Thoracic aorta (tissue), 2 donors: ENCODE results near the gene CEP128. TPM values are rescaled to one million over a fixed set of nuclear protein-coding genes. Genes with fewer than 3 reads are reported as not detected.

Source experiments
- ATAC-seq: fragments of 150-250 bp; one replicate; pipeline ENCODE4 v1.8.0; 2017; ENCODE audit warnings: low read depth; ENCODE audit not compliant: insufficient number of reproducible peaks, low FRiP score
- DNase-seq: peaks from one replicate; pipeline ENCODE4 v3.0.0-alpha.2; 2020; ENCODE audit warnings: low spot score
- H3K27ac ChIP-seq, 2 donors: fragments of 200-600 bp; sonication (generic); 1 replicate in 1 of 2; 2 replicates in 1 of 2; pipeline ENCODE4 v1.5.1; 2016; ENCODE audit warnings: mild to moderate bottlenecking in 2 of 2, moderate library complexity in 2 of 2
- H3K27me3 ChIP-seq: fragments of 200-600 bp; sonication (generic); replicated peaks from 2 replicates; pipeline ENCODE4 v1.6.0; 2016; ENCODE audit warnings: mild to moderate bottlenecking; ENCODE audit not compliant: insufficient read depth
- H3K36me3 ChIP-seq: fragments of 200-600 bp; sonication (generic); one replicate; pipeline ENCODE4 v1.5.1; 2016
- H3K4me1 ChIP-seq, 2 donors: fragments of 200-600 bp; sonication (generic); 1 replicate in 1 of 2; 2 replicates in 1 of 2; pipeline versions ENCODE4 v1.5.1 to v1.6.0; 2016; ENCODE audit warnings: low read depth in 2 of 2, mild to moderate bottlenecking in 1 of 2; ENCODE audit not compliant: control insufficient read depth in 1 of 2
- H3K4me3 ChIP-seq: fragments of 200-600 bp; sonication (generic); 2 replicates; pipeline ENCODE4 v1.5.1; 2016; ENCODE audit warnings: mild to moderate bottlenecking
- H3K9me3 ChIP-seq: fragments of 200-600 bp; sonication (generic); 2 replicates; pipeline ENCODE4 v1.5.1; 2016
- total RNA-seq, 2 donors: library from RNA; depleted of rRNA; stranded (reverse); fragments of >200 nt; gene quantifications; one replicate each; pipeline versions ENCODE4 v1.1.0 to v1.2.3, GENCODE V29; 2016
- TF ChIP-seq, protein P1 (sequence below): fragments of 200-600 bp; sonication (generic); IDR thresholded peaks from one replicate; pipeline ENCODE4 v1.5.1; 2019; ENCODE audit warnings: antibody characterized with exemption

Gene CEP128
- total RNA-seq, 2 donors from 2014 or later = 2.1 to 4.7 TPM

DNA sequence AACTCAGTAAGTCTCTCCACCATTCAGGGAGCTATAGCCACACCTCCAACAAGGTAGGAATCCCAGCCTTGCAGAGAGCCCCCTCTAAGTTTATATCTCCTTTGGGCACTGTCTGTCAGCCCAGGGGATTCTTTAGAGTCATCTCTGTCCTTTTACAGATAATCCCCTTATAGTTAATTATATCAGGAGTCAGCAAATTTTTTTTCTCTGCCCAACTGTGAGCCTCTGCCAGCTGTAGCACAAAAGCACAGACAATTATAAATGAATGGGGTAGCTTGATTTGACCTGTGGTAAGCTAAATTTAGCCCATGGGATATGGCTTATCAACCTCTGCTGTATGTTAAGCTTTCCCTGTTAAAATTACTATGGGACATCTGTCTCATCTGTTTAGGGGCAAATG is 8.3 kb downstream of the CEP128 start:
- TF ChIP-seq, protein P1, sequence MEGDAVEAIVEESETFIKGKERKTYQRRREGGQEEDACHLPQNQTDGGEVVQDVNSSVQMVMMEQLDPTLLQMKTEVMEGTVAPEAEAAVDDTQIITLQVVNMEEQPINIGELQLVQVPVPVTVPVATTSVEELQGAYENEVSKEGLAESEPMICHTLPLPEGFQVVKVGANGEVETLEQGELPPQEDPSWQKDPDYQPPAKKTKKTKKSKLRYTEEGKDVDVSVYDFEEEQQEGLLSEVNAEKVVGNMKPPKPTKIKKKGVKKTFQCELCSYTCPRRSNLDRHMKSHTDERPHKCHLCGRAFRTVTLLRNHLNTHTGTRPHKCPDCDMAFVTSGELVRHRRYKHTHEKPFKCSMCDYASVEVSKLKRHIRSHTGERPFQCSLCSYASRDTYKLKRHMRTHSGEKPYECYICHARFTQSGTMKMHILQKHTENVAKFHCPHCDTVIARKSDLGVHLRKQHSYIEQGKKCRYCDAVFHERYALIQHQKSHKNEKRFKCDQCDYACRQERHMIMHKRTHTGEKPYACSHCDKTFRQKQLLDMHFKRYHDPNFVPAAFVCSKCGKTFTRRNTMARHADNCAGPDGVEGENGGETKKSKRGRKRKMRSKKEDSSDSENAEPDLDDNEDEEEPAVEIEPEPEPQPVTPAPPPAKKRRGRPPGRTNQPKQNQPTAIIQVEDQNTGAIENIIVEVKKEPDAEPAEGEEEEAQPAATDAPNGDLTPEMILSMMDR = no peak
- H3K36me3 ChIP-seq = no peaks in the 10 kb centered on the region
- no peaks in the 10 kb centered on the region for H3K9me3 ChIP-seq
- DNase-seq (no peak), ATAC-seq (no peak)
- H3K4me1 ChIP-seq = no peaks in the 10 kb centered on the region
- H3K27ac ChIP-seq = no peak overlapping the region
- no peak overlapping the region for H3K4me3 ChIP-seq
- H3K27me3 ChIP-seq = no peaks in the 10 kb centered on the region

DNA sequence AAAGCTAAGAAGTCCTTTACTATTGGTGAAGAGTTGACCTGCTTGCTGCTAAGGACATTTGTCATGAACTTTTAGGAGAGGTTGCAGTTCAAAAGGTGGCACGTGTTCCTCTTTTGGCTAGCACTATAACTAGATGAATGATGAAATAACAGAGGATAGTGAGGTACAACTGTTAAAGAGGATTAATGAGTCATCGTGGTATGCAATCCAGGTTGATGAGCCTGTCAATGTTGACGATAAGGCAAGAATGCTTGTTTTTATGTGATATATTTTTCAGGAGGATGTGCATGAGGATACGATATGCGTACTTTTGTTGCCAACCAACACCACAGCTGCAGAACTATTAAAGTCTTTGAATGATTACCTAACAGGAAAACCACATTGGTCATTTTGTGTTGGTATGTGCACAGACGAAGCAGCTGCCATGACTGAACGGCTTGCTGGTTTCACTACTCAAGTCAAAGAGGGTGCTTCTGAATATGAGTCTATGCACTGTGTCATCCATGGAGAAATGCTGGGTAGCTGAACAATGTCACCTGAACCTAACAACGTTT is 10.6 kb downstream of the CEP128 start:
- Histone ChIP-seq H3K27ac (no peak overlapping the region), H3K36me3 (no peaks in the 10 kb centered on the region), H3K4me3 (no peak overlapping the region), H3K9me3 (no peaks in the 10 kb centered on the region), H3K4me1 (no peaks in the 10 kb centered on the region), H3K27me3 (no peaks in the 10 kb centered on the region)
- TF ChIP-seq, protein P1 = no peak
- DNase-seq = no peak
- ATAC-seq = no peak

DNA sequence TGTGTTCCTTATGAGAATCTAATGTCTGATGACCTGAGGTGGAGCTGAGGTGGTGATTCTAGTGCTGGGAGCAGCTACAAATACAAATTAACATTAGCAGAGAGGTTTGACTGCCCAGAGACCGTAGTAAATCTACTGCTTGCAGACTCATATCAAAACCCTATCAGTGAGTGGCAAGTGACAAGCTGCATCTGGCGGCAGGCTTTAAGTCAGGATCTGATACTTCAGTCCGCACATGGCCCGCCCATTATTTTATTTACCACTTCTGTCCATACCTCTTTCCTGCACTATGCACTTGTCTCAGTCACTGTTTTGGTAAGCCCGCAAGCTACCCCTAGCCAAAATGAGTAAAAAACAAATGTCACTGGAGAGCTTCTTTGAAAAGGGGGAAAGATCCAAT is 11.4 kb downstream of the CEP128 start:
- no peak for ATAC-seq

DNA sequence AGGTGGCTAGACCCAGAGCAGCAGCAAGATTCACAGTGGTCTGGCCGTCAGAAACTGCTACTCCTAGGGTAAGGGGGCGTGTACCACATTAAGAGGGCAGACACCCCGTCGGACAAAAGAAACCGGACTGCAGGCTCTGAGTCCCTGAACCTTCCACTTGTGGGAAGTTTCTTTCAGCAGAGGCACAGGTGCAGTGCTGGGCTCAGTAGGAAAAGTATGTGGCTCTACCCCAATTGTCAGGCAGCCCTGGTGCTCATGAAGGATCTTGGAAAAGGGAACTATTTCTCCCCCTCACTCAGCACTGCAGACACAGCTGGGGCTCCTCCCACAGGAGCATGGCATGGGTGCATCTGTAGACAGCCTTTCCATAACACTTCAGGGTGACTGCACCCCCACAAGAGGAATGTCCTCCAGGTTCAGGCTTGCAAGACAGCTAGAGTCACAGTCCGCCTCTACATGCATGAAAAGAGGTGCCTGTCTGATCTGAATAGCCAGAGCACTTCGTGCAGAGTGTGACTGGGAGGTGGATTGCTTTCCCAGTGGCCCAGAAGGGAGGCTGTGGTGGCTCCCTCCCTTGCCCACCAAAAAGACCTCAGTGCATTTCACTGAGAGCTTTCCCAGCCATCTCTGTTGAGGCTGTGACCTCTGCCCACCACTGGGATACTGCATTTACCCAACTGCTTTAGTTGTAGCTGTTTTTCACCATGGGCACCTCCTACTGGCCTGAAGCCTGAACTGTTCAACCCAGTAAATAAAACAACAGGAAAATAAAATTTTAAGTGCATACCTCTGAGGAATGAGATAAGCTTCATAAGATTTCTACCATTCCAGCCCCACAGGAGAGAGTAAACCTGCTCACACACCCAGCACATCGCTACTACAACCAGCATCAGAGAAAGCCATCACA is 14.2 kb downstream of the CEP128 start:
- no peak overlapping the region for H3K27ac ChIP-seq
- no peaks in the 10 kb centered on the region for H3K4me1 ChIP-seq
- H3K4me3 ChIP-seq = no peak overlapping the region
- no peaks in the 10 kb centered on the region for H3K27me3 ChIP-seq
- H3K36me3 ChIP-seq = no peaks in the 10 kb centered on the region
- H3K9me3 ChIP-seq = no peaks in the 10 kb centered on the region
- DNase-seq (no peak), ATAC-seq (no peak)
- TF ChIP-seq, protein P1 = no peak

More for the DNA sequence above, 11.4 kb downstream of the CEP128 start:
- Histone ChIP-seq H3K36me3 (no peaks in the 10 kb centered on the region), H3K4me3 (no peak overlapping the region), H3K9me3 (no peaks in the 10 kb centered on the region), H3K4me1 (no peaks in the 10 kb centered on the region), H3K27ac (no peak overlapping the region), H3K27me3 (no peaks in the 10 kb centered on the region)
- TF ChIP-seq, protein P1 = no peak
- no peak for DNase-seq

DNA sequence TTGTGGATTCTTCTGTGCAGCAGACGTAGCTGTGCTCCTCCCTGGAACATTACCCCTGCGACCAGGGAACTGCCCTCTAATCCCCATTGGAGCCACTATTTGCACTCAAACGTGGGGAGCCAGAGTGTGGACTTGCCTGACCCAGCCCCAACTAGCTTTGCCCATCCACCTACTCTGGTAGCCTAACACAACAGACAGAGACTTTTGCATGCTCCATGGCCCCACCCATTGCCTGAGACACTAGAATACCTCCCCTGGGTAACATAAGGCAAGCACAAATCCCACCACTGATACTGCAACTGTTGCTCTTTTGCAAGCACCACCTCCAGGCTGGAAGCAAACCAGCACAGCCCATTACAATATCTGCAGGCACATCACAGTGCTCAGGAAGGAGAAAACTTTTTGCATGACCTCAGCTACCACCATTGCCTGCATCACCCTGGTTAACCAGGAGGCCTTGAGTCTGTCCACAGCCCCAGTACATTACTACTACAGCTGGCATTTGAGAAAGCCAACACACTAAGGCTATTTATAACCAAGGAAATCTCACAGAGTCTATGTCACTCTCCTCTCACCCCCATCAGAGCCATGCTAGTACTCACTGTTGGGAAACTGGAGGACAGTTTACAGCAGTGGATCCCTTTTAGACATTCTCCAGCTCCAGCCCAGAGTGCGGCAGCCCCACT is 15.0 kb downstream of the CEP128 start:
- Histone ChIP-seq H3K4me3 (no peak overlapping the region), H3K27ac (no peak overlapping the region), H3K4me1 (no peaks in the 10 kb centered on the region), H3K9me3 (no peaks in the 10 kb centered on the region), H3K27me3 (no peaks in the 10 kb centered on the region), H3K36me3 (no peaks in the 10 kb centered on the region)
- TF ChIP-seq, protein P1 = no peak
- no peak for DNase-seq
- no peak for ATAC-seq
